ENCODE results near the gene RNF19B. TPM values are rescaled to one million over a fixed set of nuclear protein-coding genes. Genes with fewer than 3 reads are reported as not detected.

The RNF19B gene
- total RNA-seq, 1 donor from 2014 or later: 34.3 TPM

DNA sequence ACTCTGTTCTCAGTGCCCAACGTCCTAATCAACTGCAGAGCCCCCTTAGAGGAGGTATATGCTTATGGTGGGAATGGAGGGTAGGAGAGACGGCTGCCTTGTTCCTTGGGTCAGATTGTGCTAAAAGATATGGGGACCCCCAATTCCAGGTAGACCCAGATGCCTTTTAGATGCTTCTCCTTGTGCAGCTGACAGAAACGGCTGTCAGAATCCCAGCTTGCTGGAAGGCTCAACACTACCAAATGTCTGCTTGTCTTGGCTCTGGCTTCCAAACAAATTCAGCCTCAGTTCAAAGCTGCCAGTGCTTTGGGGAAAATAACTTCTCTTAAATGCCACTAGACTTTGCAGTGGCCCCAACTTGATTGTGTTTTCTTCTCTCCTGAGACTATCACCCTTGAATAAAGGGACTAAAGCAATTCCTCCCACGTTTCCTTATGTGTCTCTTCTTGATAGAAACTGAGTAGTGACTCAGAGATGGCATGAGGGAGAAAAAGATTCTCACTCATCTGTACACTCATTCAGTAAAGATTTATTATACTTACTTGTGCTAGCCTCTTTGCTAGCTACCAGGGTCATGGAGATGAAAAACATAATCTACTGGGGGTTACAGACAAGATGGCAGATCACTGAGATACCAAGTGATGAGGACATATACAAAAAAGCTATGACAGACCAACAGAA, 3.4 kb upstream of the RNF19B start:
- H3K27ac ChIP-seq: no peak overlapping the region
- no peaks in the 10 kb centered on the region for H3K9me3 ChIP-seq
- TF ChIP-seq, protein P1, sequence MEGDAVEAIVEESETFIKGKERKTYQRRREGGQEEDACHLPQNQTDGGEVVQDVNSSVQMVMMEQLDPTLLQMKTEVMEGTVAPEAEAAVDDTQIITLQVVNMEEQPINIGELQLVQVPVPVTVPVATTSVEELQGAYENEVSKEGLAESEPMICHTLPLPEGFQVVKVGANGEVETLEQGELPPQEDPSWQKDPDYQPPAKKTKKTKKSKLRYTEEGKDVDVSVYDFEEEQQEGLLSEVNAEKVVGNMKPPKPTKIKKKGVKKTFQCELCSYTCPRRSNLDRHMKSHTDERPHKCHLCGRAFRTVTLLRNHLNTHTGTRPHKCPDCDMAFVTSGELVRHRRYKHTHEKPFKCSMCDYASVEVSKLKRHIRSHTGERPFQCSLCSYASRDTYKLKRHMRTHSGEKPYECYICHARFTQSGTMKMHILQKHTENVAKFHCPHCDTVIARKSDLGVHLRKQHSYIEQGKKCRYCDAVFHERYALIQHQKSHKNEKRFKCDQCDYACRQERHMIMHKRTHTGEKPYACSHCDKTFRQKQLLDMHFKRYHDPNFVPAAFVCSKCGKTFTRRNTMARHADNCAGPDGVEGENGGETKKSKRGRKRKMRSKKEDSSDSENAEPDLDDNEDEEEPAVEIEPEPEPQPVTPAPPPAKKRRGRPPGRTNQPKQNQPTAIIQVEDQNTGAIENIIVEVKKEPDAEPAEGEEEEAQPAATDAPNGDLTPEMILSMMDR (IDR thresholded peaks at IDR 0.05): no peak
- no peak for ATAC-seq
- DNase-seq: no peak
- no peak overlapping the region for H3K4me3 ChIP-seq
- peaks cover 7% of the 10 kb centered on the region for H3K4me1 ChIP-seq
- H3K27me3 ChIP-seq: no peaks in the 10 kb centered on the region
- H3K36me3 ChIP-seq: no peaks in the 10 kb centered on the region
- intact Hi-C loops (cut with DNase I): no loop called here

DNA sequence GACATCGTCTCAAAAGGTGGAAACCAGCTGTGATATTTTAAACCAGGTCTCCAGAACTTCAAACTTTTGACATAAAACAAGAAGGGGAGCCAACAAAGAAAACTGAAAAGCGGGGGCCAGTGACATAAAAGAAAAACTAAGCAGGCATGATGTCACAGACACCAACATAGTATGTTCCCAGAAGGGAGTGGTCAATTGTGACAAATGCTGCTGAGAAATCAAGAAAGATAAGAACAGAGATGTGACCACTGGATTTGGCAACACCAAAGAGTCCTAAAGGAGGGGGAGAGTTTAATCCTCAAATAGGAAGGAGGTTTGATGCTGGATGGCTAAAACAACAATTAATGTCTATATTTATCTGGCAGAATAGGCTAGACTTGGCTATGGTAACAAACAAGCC, 2.3 kb upstream of the RNF19B start:
- Histone ChIP-seq H3K27ac (no peak overlapping the region), H3K9me3 (no peaks in the 10 kb centered on the region), H3K36me3 (no peaks in the 10 kb centered on the region), H3K4me1 (peaks cover 8% of the 10 kb centered on the region), H3K4me3 (no peak overlapping the region), H3K27me3 (no peaks in the 10 kb centered on the region)
- DNase-seq: no peak
- TF ChIP-seq, protein P1 (IDR thresholded peaks at IDR 0.05): no peak
- intact Hi-C loops (cut with DNase I): no loop called here
- ATAC-seq: no peak

- Histone ChIP-seq H3K9me3 (no peaks in the 10 kb centered on the region), H3K27me3 (no peaks in the 10 kb centered on the region), H3K27ac (peak overlapping the region; percentile 88), H3K4me3 (peak overlapping the region; percentile 85), H3K4me1 (peaks cover 23% of the 10 kb centered on the region), H3K36me3 (no peaks in the 10 kb centered on the region)
- TF ChIP-seq, protein P1 (IDR thresholded peaks at IDR 0.05): no peak
- no peak for ATAC-seq
- intact Hi-C loops (cut with DNase I): no loop called here
- DNase-seq: no peak
These were observed 690 bp upstream of the RNF19B start for GRCh38 chr1:32965251-32965747.

DNA sequence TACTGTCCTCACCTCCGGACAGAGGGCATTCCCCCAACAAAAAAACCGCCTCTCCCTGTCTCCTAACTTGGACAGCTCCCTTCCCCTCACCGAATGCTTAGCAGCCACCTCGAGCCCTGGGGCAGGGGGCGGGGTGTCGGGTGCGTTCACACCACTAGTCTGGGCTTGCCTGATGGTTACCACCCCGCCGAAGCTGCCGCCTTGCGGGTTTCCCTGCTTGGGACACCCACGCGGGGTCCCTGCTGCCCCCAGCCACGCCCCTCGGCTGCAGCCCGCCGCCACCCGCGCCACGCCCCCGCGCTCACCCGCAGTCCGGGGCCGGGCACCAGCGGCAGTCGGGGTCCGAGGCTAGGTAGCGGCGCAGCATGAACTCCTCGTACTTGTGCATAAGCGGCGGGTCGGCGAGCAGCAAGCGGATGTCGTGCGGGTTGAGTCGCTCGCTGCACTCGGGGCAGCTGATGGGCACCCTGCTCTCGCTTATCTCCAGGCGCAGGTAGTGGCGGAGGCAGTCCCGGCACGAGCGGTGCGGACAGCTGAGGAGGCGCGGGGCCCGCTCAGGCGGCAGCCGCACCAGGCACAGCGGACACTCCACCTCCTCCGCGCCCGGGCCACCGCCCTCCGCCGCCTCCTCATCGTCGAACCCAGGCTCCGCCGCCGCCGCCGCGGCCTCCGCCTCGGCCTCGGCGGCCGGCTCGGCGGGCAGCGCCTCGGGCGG, 706 bp downstream of the RNF19B start:
- H3K9me3 ChIP-seq: no peaks in the 10 kb centered on the region
- DNase-seq (peak; percentile 86), ATAC-seq (peak; percentile 58)
- H3K4me1 ChIP-seq: peaks cover 23% of the 10 kb centered on the region
- no peaks in the 10 kb centered on the region for H3K36me3 ChIP-seq
- H3K27me3 ChIP-seq: no peaks in the 10 kb centered on the region
- TF ChIP-seq, protein P1 (IDR thresholded peaks at IDR 0.05): no peak
- H3K27ac ChIP-seq: peak overlapping the region; percentile 81
- peak overlapping the region; percentile 85 for H3K4me3 ChIP-seq
- intact Hi-C loops (cut with DNase I): no loop called here

DNA sequence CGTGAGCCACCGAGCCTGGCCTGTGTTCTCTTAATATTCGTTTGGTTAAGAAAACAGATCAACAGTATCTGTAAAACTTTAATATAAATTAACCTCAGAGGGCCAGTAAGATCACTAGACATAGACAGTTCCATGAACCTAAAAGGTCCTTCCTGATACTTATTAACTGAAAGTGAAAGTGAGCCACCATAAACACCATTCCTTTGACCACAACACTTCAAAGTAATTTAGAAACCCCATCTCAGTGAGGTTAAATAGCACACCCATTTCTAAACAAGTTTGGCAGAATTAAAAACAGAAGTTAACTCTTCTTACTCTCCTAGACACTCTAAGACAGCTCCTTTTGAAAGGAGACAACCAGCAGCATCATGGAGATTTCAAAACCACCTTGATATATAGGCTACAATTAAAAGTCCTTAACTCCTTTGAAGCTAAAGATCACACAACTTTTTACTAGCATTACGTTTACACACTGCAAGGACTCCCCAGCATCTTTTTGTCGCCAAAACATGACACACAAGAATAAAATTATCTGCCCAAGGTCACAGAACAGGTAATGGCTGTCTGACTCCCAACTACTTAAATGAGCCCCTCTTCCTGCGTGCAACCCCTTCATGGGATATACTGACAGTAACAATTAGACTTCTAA, 2.2 kb downstream of the RNF19B start:
- Histone ChIP-seq H3K4me1 (peaks cover 23% of the 10 kb centered on the region), H3K27me3 (no peaks in the 10 kb centered on the region), H3K27ac (no peak overlapping the region), H3K9me3 (no peaks in the 10 kb centered on the region), H3K4me3 (peak overlapping the region; percentile 85), H3K36me3 (no peaks in the 10 kb centered on the region)
- TF ChIP-seq, protein P1 (IDR thresholded peaks at IDR 0.05): no peak
- no peak for DNase-seq
- intact Hi-C loops (cut with DNase I): no loop called here
- ATAC-seq: no peak

Data from upper lobe of right lung (tissue), 1 donor.